GM20000 (cell line): ENCODE results near the gene CHRNA9.
"Not testable (repeated sequence)": the region's sequence is repeated elsewhere in the genome, so short reads cannot be mapped to it uniquely, and the experiment has no call there.

Experiments used
- DNase-seq: peaks from one replicate; pipeline ENCODE4 v3.0.0; 2012; ENCODE audit warnings: low spot score
- CTCF ChIP-seq: IDR thresholded peaks from 2 replicates; pipeline ENCODE4 v1.5.1; 2012; ENCODE audit warnings: mild to moderate bottlenecking, control low read depth; ENCODE audit errors: extremely low read depth, missing control alignments

Gene CHRNA9

GRCh38 chr4:40388239-40388638 lies 53.1 kb downstream of the CHRNA9 start:
- DNase-seq: no peak
- no peak for TF ChIP-seq CTCF

GRCh38 chr4:40389986-40390385 lies 54.9 kb downstream of the CHRNA9 start:
- TF ChIP-seq CTCF: no peak
- no peak for DNase-seq

GRCh38 chr4:40392241-40392640 lies 57.1 kb downstream of the CHRNA9 start:
- not testable (repeated sequence) for DNase-seq

- no peak for TF ChIP-seq CTCF
Observed at GRCh38 chr4:40394236-40394635, 59.1 kb downstream of the CHRNA9 start.

GRCh38 chr4:40395166-40395900 lies 60.2 kb downstream of the CHRNA9 start:
- TF ChIP-seq CTCF: no peak
- no peak for DNase-seq

More at GRCh38 chr4:40394236-40394635, 59.1 kb downstream of the CHRNA9 start:
- no peak for DNase-seq

- no peak for DNase-seq
- no peak for TF ChIP-seq CTCF
Observed at GRCh38 chr4:40395908-40396793, 61.0 kb downstream of the CHRNA9 start.

GRCh38 chr4:40399578-40399977 lies 64.4 kb downstream of the CHRNA9 start:
- DNase-seq: no peak
- TF ChIP-seq CTCF: no peak
